H1 (cell line): ENCODE results near the gene ANKRD24. TPM values are rescaled to one million over a fixed set of nuclear protein-coding genes. Genes with fewer than 3 reads are reported as not detected.

Experiments used
- CTCF ChIA-PET: fragments of 300-600 bp; sonication (Branson Sonifier 250); formaldehyde crosslinking; loops from one replicate; lab custom pipeline; 2021; ENCODE audit not compliant: partially characterized antibody; lab: Charles Lee
- POLR2A ChIA-PET: fragments of 300-600 bp; sonication (Branson Sonifier 250); formaldehyde crosslinking; loops from one replicate; lab custom pipeline; 2021; ENCODE audit warnings: inconsistent platforms; ENCODE audit not compliant: partially characterized antibody; lab: Charles Lee
- DNase-seq, 2 experiments: peaks; one replicate each; pipeline versions ENCODE4 v3.0.0 to v3.0.0-alpha.2; 2010 to 2022; ENCODE audit warnings: low spot score in 2 of 2, low read depth in 1 of 2, mixed read lengths in 1 of 2
- FAIRE-seq: peaks from 2 replicates; lab custom pipeline; 2011; peaks lifted over from hg19 to GRCh38; lab: Jason Lieb, UNC
- H2AFZ ChIP-seq: 2 replicates; pipeline ENCODE4 v1.8.1; 2012; ENCODE audit warnings: low read length, inconsistent platforms
- H2AK5ac ChIP-seq: 2 replicates; pipeline ENCODE4 v1.6.1; 2013; ENCODE audit warnings: low read depth, low read length
- H2BK120ac ChIP-seq: replicated peaks from 2 replicates; pipeline ENCODE3; 2013; ENCODE audit warnings: low read depth, low read length, inconsistent platforms
- H2BK12ac ChIP-seq: 2 replicates; pipeline ENCODE4 v1.6.1; 2013; ENCODE audit warnings: low read depth, low read length
- H2BK15ac ChIP-seq: 2 replicates; pipeline ENCODE4 v1.6.1; 2013; ENCODE audit warnings: low read length
- H2BK20ac ChIP-seq: 2 replicates; pipeline ENCODE4 v1.6.1; 2013; ENCODE audit warnings: low read length
- H2BK5ac ChIP-seq: 2 replicates; pipeline ENCODE4 v1.6.1; 2013; ENCODE audit warnings: low read depth, low read length
- H3K14ac ChIP-seq: 2 replicates; pipeline ENCODE4 v1.6.1; 2013; ENCODE audit warnings: inconsistent platforms; ENCODE audit not compliant: insufficient read length
- H3K18ac ChIP-seq: 2 replicates; pipeline ENCODE4 v1.6.1; 2013; ENCODE audit warnings: low read length; ENCODE audit errors: extremely low read depth
- H3K23ac ChIP-seq: 2 replicates; pipeline ENCODE4 v1.6.1; 2013; ENCODE audit warnings: inconsistent platforms; ENCODE audit not compliant: insufficient read length
- H3K23me2 ChIP-seq: 2 replicates; pipeline ENCODE4 v1.6.1; 2013; ENCODE audit warnings: low read depth, low read length
- H3K27ac ChIP-seq: 2 replicates; pipeline ENCODE4 v1.6.1; 2011; ENCODE audit warnings: low read depth, low read length, inconsistent platforms
- H3K27me3 ChIP-seq, 4 experiments: replicated peaks in 1 of 4; 1 replicate in 1 of 4; 2 replicates in 3 of 4; pipeline versions ENCODE4 v1.6.1 to v1.8.1; 2011 to 2013; ENCODE audit warnings: low read length in 3 of 4, mild to moderate bottlenecking in 3 of 4, inconsistent platforms in 2 of 4, mixed read lengths in 2 of 4, moderate library complexity in 1 of 4; ENCODE audit not compliant: control insufficient read depth in 3 of 4, insufficient read depth in 3 of 4; ENCODE audit errors: extremely low read depth in 1 of 4
- H3K36me3 ChIP-seq, 4 experiments: 2 replicates each; pipeline versions ENCODE4 v1.6.1 to v1.8.1; 2011 to 2013; ENCODE audit warnings: mild to moderate bottlenecking in 4 of 4, low read length in 3 of 4, moderate library complexity in 2 of 4, control low read depth in 1 of 4, inconsistent platforms in 1 of 4; ENCODE audit not compliant: insufficient read depth in 4 of 4, control insufficient read depth in 2 of 4
- H3K4ac ChIP-seq: replicated peaks from 2 replicates; pipeline ENCODE3; 2013; ENCODE audit warnings: low read length, low read depth, mixed read lengths, inconsistent platforms; ENCODE audit not compliant: insufficient read length
- H3K4me1 ChIP-seq, 4 experiments: replicated peaks in 1 of 4; 1 replicate in 1 of 4; 2 replicates in 3 of 4; pipeline versions ENCODE4 v1.6.1 to v1.8.1; 2011 to 2013; ENCODE audit warnings: low read length in 3 of 4, inconsistent platforms in 2 of 4, mixed read lengths in 1 of 4; ENCODE audit not compliant: insufficient read depth in 4 of 4, control insufficient read depth in 3 of 4
- H3K4me2 ChIP-seq, 2 experiments: 2 replicates each; pipeline versions ENCODE4 v1.6.1 to v1.8.1; 2011 to 2013; ENCODE audit warnings: low read depth in 2 of 2, low read length in 2 of 2, control low read depth in 1 of 2, inconsistent platforms in 1 of 2, mild to moderate bottlenecking in 1 of 2; ENCODE audit not compliant: insufficient read depth in 1 of 2
- H3K4me3 ChIP-seq, 4 experiments: fragments of 200-600, 300-600 bp in 1 of 4; sonication (generic), shearing (Covaris generic), sonication (Bioruptor Twin) in 1 of 4; 2 replicates each; pipeline versions ENCODE4 v1.5.1 to v1.8.1; 2011 to 2016; ENCODE audit warnings: low read length in 4 of 4, low read depth in 3 of 4, control low read depth in 2 of 4, inconsistent platforms in 2 of 4, mild to moderate bottlenecking in 2 of 4, mixed read lengths in 1 of 4, moderate library complexity in 1 of 4; ENCODE audit not compliant: insufficient read depth in 2 of 4; ENCODE audit errors: extremely low read depth in 1 of 4
- H3K56ac ChIP-seq: replicated peaks from 2 replicates; pipeline ENCODE3; 2013; ENCODE audit warnings: low read depth, mild to moderate bottlenecking, mixed read lengths, low read length, inconsistent platforms; ENCODE audit not compliant: insufficient read length
- H3K79me1 ChIP-seq: 2 replicates; pipeline ENCODE4 v1.6.1; 2013; ENCODE audit warnings: low read depth, low read length, control low read depth
- H3K79me2 ChIP-seq, 2 experiments: 2 replicates each; pipeline versions ENCODE4 v1.6.1 to v1.8.1; 2012 to 2013; ENCODE audit warnings: low read length in 2 of 2, mild to moderate bottlenecking in 2 of 2, inconsistent platforms in 1 of 2; ENCODE audit not compliant: insufficient read depth in 2 of 2, control insufficient read depth in 1 of 2
- H3K9ac ChIP-seq, 4 experiments: replicated peaks in 1 of 4; 1 replicate in 1 of 4; 2 replicates in 3 of 4; pipeline versions ENCODE4 v1.6.1 to v1.8.1; 2011 to 2013; ENCODE audit warnings: low read depth in 3 of 4, low read length in 3 of 4, control low read depth in 2 of 4, mild to moderate bottlenecking in 2 of 4, moderate library complexity in 2 of 4, inconsistent platforms in 1 of 4; ENCODE audit errors: extremely low read depth in 1 of 4
- H3K9me3 ChIP-seq, 2 experiments: 2 replicates each; pipeline versions ENCODE4 v1.6.1 to v1.8.1; 2012 to 2013; ENCODE audit warnings: mild to moderate bottlenecking in 2 of 2, moderate library complexity in 2 of 2, control low read depth in 1 of 2, inconsistent platforms in 1 of 2, low read depth in 1 of 2, low read length in 1 of 2, mixed read lengths in 1 of 2; ENCODE audit not compliant: insufficient read depth in 2 of 2
- H4K20me1 ChIP-seq, 2 experiments: replicated peaks in 1 of 2; 2 replicates each; pipeline versions ENCODE3 to v1.8.1; 2011 to 2013; ENCODE audit warnings: inconsistent platforms in 2 of 2, low read length in 2 of 2, mild to moderate bottlenecking in 1 of 2; ENCODE audit not compliant: insufficient read depth in 2 of 2, control insufficient read depth in 1 of 2
- H4K5ac ChIP-seq: 2 replicates; pipeline ENCODE4 v1.6.1; 2013; ENCODE audit warnings: low read length, low read depth, mixed read lengths, inconsistent platforms; ENCODE audit not compliant: insufficient read length
- H4K8ac ChIP-seq: 2 replicates; pipeline ENCODE4 v1.8.0; 2013; ENCODE audit warnings: mild to moderate bottlenecking, moderate library complexity, low read length, inconsistent platforms; ENCODE audit not compliant: insufficient read depth; ENCODE audit errors: extremely low read depth
- H4K91ac ChIP-seq: replicated peaks from 2 replicates; pipeline ENCODE3; 2013; ENCODE audit warnings: low read length, mixed read lengths, inconsistent platforms; ENCODE audit not compliant: insufficient read length
- GABPA ChIP-seq: IDR thresholded peaks from 2 replicates; pipeline ENCODE4 v1.6.1; 2011; ENCODE audit warnings: mild to moderate bottlenecking, low read length, moderate library complexity, borderline replicate concordance; ENCODE audit not compliant: insufficient read depth
- MAX ChIP-seq: IDR thresholded peaks from 2 replicates; pipeline ENCODE4 v1.6.1; 2012; ENCODE audit warnings: inconsistent platforms
- RAD21 ChIP-seq, 2 experiments: IDR thresholded peaks in 1 of 2; conservative IDR thresholded peaks in 1 of 2; 2 replicates each; pipeline ENCODE4 v1.6.1; 2011; ENCODE audit warnings: low read depth in 2 of 2, low read length in 2 of 2, improper control_type of control experiment in 1 of 2, inconsistent platforms in 1 of 2, mild to moderate bottlenecking in 1 of 2, moderate library complexity in 1 of 2
- SAP30 ChIP-seq: fragments of 300-600 bp; sonication (generic); IDR thresholded peaks from 2 replicates; pipeline ENCODE4 v1.7.1; 2012; ENCODE audit warnings: low read length, moderate library complexity, mild to moderate bottlenecking, inconsistent platforms; ENCODE audit not compliant: insufficient read depth, insufficient replicate concordance
- SP2 ChIP-seq: IDR thresholded peaks from 2 replicates; pipeline ENCODE4 v1.6.1; 2012; ENCODE audit warnings: mild to moderate bottlenecking, low read length, inconsistent platforms
- WGBS, 2 experiments: shearing (Covaris generic) in 1 of 2; methylation state at CpG; one replicate each; pipeline versions ENCODE4 v1.1.6 to v1.1.7; 2013 to 2015; ENCODE audit warnings: low lambda C conversion rate in 2 of 2, mixed read lengths in 2 of 2, inconsistent platforms in 1 of 2, low coverage in 1 of 2, missing lambda C conversion rate in 1 of 2; ENCODE audit not compliant: insufficient replicate concordance in 2 of 2, insufficient coverage in 1 of 2, insufficient read length in 1 of 2; ENCODE audit errors: extremely low coverage in 1 of 2, missing lambda C conversion rate in 1 of 2; 5-methylcytosine and 5-hydroxymethylcytosine counted together
- polyA plus RNA-seq, 7 experiments: library from polyadenylated mRNA; depleted of rRNA in 3 of 7; stranded (reverse) in 5 of 7; unstranded in 2 of 7; fragments of >200 nt in 5 of 7; fragments of 200-250 nt in 2 of 7; gene quantifications; 1 replicate in 5 of 7; 2 replicates in 1 of 7; 4 replicates in 1 of 7; pipeline versions ENCODE4 v1.2.1 to v1.2.3, GENCODE V29; 2011 to 2013; ENCODE audit warnings: missing spikeins in 2 of 7, mixed read lengths in 2 of 7
- total RNA-seq: library from RNA; stranded (reverse); fragmentation: NEBNext Ultra II Directional; extraction: Animal tissue kit (Norgen Biotek cat#: 25700); gene quantifications from 2 replicates; pipeline ENCODE4 v1.2.1, GENCODE V29; 2021
- TF ChIP-seq, protein P1 (sequence below), 3 experiments: IDR thresholded peaks; 1 replicate in 2 of 3; 2 replicates in 1 of 3; pipeline versions ENCODE4 v1.5.1 to v1.6.1; 2011; ENCODE audit warnings: low read length in 3 of 3, mild to moderate bottlenecking in 3 of 3, inconsistent platforms in 2 of 3, low read depth in 1 of 3, moderate library complexity in 1 of 3; ENCODE audit not compliant: insufficient read depth in 1 of 3; ENCODE audit errors: control extremely low read depth in 1 of 3

ANKRD24 gene
- total and polyA plus RNA-seq, 2 of the 8 experiments (the other 6 are each of a cell fraction or from before 2014, with no cell fraction given) = 7.6 to 14.1 TPM

GRCh38 chr19:4140237-4140711 is 42.2 kb upstream of the ANKRD24 start:
- Histone ChIP-seq H3K4ac (no peak overlapping the region), H3K9me3 (no peaks in the 10 kb centered on the region), H3K79me2 (no peaks in the 10 kb centered on the region), H3K4me2 (0 out of 4 replicates have a peak overlapping the region, but pooled peaks of 1 of the 2 experiments have one; percentile 32), H3K4me1 (no peaks in the 10 kb centered on the region; a peak in 1 of 7 replicates), H2BK120ac (no peak overlapping the region), H3K27ac (no peak overlapping the region), H2BK12ac (no peak overlapping the region), H3K36me3 (no peaks in the 10 kb centered on the region), H2BK15ac (no peak overlapping the region), H3K27me3 (no peaks in the 10 kb centered on the region; a peak in 1 of 7 replicates), H2BK20ac (no peak overlapping the region), H3K18ac (peak overlapping the region; percentile 48; the same call in 1 of the 2 replicates), H4K91ac (no peak overlapping the region), H4K5ac (no peak overlapping the region), H3K23ac (no peak overlapping the region), H4K20me1 (no peaks in the 10 kb centered on the region), H3K23me2 (no peaks in the 10 kb centered on the region), H4K8ac (no peak overlapping the region), H2BK5ac (no peak overlapping the region), H3K9ac (no peak overlapping the region), H3K14ac (no peak overlapping the region), H2AFZ (no peak overlapping the region), H3K4me3 (no peak overlapping the region), H3K56ac (no peak overlapping the region), H3K79me1 (no peaks in the 10 kb centered on the region), H2AK5ac (no peak overlapping the region)
- 40% methylated on average over 9 of the region's 12 CpGs; no CpG with 5 or more reads in 1 of the 2 experiments for WGBS, 2 experiments
- ChIA-PET POLR2A (interaction anchor here (0.8 to 2.7 kb wide), 6 partner anchors 13 to 165 kb away, joined by 3 to 9 read pairs (median 4); partner anchors contain the start of genes EEF2, PIAS4 and YJU2), CTCF (interaction anchor here (0.6 to 7.1 kb wide), 41 partner anchors 8 to 1647 kb away, joined by 3 to 79 read pairs (median 4); partner anchors contain the start of gene CREB3L3)
- peak; percentile 38 to 72 for DNase-seq
- FAIRE-seq = no peak
- TF ChIP-seq, protein P1, sequence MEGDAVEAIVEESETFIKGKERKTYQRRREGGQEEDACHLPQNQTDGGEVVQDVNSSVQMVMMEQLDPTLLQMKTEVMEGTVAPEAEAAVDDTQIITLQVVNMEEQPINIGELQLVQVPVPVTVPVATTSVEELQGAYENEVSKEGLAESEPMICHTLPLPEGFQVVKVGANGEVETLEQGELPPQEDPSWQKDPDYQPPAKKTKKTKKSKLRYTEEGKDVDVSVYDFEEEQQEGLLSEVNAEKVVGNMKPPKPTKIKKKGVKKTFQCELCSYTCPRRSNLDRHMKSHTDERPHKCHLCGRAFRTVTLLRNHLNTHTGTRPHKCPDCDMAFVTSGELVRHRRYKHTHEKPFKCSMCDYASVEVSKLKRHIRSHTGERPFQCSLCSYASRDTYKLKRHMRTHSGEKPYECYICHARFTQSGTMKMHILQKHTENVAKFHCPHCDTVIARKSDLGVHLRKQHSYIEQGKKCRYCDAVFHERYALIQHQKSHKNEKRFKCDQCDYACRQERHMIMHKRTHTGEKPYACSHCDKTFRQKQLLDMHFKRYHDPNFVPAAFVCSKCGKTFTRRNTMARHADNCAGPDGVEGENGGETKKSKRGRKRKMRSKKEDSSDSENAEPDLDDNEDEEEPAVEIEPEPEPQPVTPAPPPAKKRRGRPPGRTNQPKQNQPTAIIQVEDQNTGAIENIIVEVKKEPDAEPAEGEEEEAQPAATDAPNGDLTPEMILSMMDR (IDR thresholded peaks at IDR 0.05; ENCODE audit: control extremely low read depth in 1 of 3, insufficient read depth in 1 of 3, low read depth in 1 of 3, low read length in 3 of 3) = peak; percentile 56 to 73 (median 72)
- TF ChIP-seq GABPA (no peak), RAD21 (IDR thresholded peaks at IDR 0.05 in 1 of 2, conservative IDR thresholded peaks at IDR 0.05 in 1 of 2; ENCODE audit: low read depth in 2 of 2, low read length in 2 of 2) (peak; percentile 53 to 65), SP2 (no peak), SAP30 (no peak), MAX (no peak)
